GM21529 (cell line): ENCODE results near the gene MMP11.

Experiments used
- ATAC-seq: cut with Tn5 transposase; IDR thresholded peaks from one replicate; pipeline ENCODE4 v1.9.1; 2021; ENCODE audit not compliant: unreplicated experiment

MMP11 gene

GRCh38 chr22:23827351-23827995, 54.8 kb downstream of the MMP11 start:
- ATAC-seq = no peak

GRCh38 chr22:23828800-23829680, 56.4 kb downstream of the MMP11 start:
- no peak for ATAC-seq

- ATAC-seq = no peak
These were observed 57.3 kb downstream of the MMP11 start for GRCh38 chr22:23829845-23830372.

- ATAC-seq = no peak
These were observed 58.6 kb downstream of the MMP11 start for GRCh38 chr22:23831261-23831660.

- no peak for ATAC-seq
These were observed 59.1 kb downstream of the MMP11 start for GRCh38 chr22:23831781-23832180.

GRCh38 chr22:23832226-23833016, 59.8 kb downstream of the MMP11 start:
- no peak for ATAC-seq

GRCh38 chr22:23833017-23833751, 60.5 kb downstream of the MMP11 start:
- ATAC-seq = no peak
